Heart left ventricle (tissue), 13 donors: ENCODE data around the gene TNRC6C.

Source experiments
- CTCF ChIP-seq, 12 donors: fragments of 200-600 bp; sonication (generic) in 4 of 12; IDR thresholded peaks; one replicate each; pipeline versions ENCODE4 v1.5.0 to v1.8.0; 2018 to 2022; ENCODE audit warnings: antibody characterized with exemption in 12 of 12, mild to moderate bottlenecking in 5 of 12
- POLR2A ChIP-seq, 2 donors: fragments of 450-650 bp; IDR thresholded peaks; one replicate each; pipeline ENCODE4 v1.6.1; 2017; ENCODE audit warnings: antibody characterized with exemption in 2 of 2, mild to moderate bottlenecking in 2 of 2, moderate library complexity in 2 of 2
- donor health status: ischemic (EF 13 %, LVEDD 7.1; RV severe dilation, severe dysfunction).
- donor health status: DM: no; HTN: yes; CAD: no.
- donor health status: DM: no; HTN: no; CAD: no.
- donor health status: ischemic (EF 25% LVEDD 6.9; RV normal size, moderate dysfunction).
- donor health status: ischemic (EF 25% LVEDD 5.7; RV mildly dilated, moderate dysfunction).
- donor health status: ischemic (EF 35%, LVEDD 5.7; RV mildly dilated, moderate dysfunction).
- donor health status: nonischemic (EF 11% LVEDD 7.7; RV severe dilation, severe dysfunction).
- donor health status: DM: yes; HTN: yes; CAD: no.
- donor health status: PGD.
- donor health status: ischemic (EF 29% LVEDD 5.4; RV normal size, mild dysfunction).
- donor health status: nonischemic (EF 23%, LVEDD 6.1; RV moderate dilation, normal function).

GRCh38 chr17:78132767-78133178, 174.3 kb downstream of the TNRC6C start:
- TF ChIP-seq CTCF (IDR thresholded peaks at IDR 0.05) (no peak), POLR2A (IDR thresholded peaks at IDR 0.05) (no peak)
